GM19025 (cell line): ENCODE data around the gene HNRNPAB.
"Not testable (repeated sequence)": the region's sequence is repeated elsewhere in the genome, so short reads cannot be mapped to it uniquely, and the experiment has no call there.

Experiments
- ATAC-seq: cut with Tn5 transposase; IDR thresholded peaks from one replicate; pipeline ENCODE4 v1.9.1; 2021; ENCODE audit warnings: mild to moderate bottlenecking, low read depth, moderate library complexity; ENCODE audit not compliant: unreplicated experiment

HNRNPAB gene

DNA sequence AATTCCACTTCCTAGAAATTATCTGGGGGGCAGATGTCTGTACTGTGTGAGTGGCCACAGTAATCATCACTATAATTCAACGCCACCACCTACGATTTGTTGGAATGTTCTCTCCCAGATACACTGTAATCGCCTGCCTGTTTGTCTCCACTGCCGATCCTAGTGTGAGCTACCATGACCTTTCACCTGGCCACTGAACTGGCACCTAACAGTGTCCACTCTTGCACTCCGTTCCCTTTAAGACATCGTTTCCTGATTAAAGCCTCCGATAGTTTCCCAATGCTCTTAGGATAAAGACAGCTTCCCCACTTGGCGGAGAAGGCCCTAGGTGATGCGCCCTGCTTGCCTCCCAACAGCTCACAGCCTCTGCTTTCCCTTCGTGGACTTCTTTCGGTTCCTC lies 24.3 kb downstream of the HNRNPAB start:
- no peak for ATAC-seq

DNA sequence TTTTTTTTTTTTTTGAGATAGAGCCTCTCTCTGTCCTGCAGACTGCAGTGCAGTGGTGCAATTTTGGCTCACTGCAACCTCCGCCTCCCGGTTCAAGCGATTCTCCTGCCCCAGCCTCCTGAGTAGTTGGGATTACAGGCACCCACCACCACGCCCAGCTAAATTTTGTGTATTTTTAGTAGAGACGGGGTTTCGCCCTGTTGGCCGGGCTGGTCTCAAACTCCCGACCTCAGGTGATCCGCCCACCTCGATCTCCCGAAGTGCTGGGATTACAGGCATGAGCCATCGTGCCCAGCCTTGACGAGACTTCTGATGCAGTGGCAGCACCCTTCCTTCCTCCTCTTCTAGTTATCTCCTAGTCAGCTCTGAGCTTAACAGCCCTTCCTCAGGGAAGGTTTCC lies 24.8 kb downstream of the HNRNPAB start:
- ATAC-seq: not testable (repeated sequence)

DNA sequence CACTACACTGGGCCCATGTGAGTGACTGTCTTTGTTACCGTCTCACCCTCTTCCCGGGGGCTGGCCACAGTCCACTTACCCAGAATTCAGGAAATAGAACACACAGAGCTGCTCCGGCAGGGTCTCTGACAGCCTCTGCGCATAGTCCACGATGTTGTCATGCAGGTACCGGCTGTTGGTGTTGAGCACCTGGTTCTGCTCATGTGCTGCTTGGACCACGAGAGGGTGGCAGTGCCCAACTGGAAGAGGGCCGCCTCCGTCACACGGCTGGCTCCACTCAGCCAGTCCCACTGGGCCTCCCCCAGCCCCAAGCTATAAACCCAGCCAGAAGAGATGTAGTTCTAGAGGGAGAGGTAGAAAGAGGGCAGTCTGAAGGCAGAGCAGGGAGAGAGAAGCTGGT lies 25.5 kb downstream of the HNRNPAB start:
- no peak for ATAC-seq

DNA sequence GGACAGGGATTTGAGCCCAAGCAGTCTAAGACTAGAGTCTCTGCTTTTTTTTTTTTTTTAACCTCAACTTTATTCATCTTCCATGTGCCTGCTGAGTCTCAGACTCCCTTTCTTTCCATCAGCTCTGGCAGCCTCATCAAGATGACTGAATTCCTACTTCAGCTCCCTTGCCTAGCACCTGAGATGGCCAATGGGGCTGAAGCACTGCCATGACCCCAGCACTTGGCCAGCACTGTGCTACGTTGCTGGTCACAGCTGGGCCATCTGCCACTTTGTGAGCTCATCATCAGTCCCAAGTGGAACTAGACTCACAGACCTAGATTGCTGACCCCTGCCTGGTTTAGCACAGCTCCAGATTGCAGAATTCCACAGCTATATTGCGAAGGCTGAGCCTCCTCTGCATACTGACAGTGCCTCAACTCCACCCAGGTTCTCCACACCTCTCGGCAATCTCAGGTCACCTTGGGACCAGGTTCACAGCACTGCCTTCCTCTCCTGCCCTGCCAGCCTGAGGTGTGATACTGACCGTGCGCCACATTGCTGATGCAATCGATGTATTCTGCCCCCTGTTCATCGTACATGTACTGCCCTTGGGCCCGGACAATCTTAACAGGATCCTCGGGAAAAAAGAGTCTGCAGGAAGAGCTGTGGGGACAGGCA lies 26.7 kb downstream of the HNRNPAB start:
- ATAC-seq: no peak

DNA sequence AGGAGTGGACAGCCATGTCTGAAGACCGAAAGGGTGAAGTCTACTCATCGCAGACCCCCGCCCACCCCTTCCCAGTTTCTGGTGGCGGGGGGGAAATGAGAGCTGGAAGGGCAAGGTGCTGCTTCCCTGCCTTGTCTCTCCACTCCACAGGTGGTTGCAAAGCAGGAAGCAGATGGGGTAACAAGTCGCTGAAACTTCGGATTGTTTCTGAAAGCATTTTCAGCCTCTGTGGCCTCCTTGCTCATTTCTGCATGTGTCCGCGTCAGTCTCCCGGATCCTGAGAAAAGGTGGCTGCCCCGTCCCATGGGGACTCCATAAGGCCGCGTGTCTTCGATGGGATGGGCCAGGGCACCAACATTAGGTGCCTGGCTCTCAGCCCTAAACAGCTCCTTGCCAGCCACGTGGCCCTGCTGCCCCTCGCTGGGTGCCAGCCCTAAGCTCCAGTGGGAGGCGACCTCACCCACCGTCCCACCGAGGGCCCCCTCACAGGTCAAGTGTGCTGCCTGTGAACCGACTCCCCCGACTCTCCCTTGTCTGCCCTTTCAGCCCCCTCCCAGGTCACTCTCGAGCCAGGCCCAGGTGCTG lies 27.3 kb downstream of the HNRNPAB start:
- no peak for ATAC-seq

DNA sequence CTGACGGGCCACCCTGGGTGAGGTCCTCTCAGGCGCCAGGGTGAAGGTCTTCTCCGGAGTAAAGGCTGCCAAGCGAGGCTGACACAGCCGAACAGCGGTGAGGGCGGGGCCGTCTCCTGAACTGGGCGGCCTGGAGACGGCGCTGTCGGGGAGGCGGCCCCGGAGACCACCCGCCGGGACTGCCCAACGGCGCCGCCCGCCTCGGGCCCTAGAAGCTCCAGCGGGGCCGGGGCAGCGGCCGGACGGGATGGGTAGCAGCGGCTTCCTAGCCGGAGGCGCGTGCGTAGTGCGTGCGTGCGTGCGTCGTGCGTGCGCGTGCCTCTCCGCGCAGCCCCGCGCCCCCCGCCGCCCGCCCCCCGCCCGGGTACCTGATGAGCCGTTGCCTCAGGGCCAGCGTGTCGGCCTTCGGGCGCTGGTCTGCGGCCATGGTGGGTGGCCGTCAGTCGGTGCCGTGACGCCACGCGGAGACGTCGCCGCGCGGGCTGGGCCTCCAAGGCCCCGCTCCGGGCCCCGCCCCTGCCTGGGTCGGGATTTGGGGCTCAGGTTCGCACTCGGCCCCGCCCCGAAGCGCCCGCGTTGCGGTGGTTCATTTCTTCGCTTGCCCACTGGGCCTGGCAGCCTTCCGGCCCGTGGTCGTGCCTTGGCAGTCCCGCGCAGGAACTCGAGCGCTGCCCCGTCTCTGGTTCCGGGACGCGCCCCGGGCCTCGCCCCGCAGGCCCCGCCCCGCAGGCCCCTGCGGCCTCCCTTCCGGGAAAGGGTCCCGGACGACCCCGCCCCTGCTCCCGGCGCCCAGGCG lies 28.0 kb downstream of the HNRNPAB start, which contains the start of gene PHYKPL:
Gene PHYKPL, minus strand, starts transcription at position 679 of the 796 bp plus-strand sequence. Its CDS starts 252 bp downstream, at position 427.
- peak; percentile 67 for ATAC-seq

DNA sequence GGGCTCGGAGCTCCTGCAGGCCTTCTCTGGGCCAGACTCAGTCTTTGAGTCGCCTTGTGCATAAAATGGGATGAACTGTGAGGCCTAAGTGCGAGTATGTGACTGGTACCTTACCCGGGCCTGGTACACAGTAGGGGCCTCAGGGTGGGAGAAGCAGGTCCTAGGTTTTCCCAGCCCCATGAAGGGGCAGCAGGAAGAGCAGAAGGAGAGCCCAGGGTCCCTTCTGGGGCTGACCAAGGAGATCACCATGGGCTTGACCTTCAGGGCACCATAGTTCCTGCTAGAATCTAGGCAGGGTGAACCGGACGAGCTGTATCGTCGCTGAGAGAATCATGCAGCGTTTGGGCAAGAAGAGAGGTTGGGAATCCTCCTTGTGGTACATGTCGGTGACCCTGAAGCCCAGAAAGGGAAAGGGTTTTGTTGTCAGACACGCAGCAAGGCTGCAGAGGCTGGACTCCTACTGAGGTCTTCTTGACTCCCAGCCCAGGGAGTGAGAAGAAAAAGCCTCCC lies 28.6 kb downstream of the HNRNPAB start:
- ATAC-seq: peak; percentile 25

DNA sequence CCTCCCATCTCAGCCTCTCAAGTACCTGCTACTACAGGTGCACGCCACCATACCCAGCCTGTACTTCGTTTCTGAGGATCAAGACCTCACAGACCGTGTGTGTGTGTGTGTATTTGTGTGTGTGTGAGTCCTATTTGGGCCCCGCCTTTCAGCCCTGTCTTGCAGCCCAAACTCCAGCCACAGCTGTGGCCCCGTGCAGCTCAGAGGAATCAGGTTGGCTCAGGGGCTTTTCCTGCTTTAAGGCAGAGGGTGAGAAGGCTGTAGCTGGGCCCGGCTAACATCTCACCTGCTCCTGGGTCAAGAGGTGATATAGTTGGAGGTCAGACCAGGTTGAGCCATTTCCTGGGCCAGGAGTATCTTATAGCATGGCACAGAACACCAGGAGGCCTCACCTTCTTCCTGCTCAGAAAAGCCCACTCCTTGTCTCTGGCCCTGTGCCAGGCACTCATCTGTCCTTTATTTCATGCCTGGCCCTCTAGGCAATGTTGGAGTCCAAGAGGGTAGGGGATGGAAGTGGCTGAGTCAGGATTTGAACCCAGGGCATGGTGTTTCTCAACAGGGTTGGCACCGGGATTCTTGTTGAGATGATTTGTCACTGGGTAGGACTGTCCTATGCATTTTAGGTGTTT lies 29.9 kb downstream of the HNRNPAB start:
- no peak for ATAC-seq

DNA sequence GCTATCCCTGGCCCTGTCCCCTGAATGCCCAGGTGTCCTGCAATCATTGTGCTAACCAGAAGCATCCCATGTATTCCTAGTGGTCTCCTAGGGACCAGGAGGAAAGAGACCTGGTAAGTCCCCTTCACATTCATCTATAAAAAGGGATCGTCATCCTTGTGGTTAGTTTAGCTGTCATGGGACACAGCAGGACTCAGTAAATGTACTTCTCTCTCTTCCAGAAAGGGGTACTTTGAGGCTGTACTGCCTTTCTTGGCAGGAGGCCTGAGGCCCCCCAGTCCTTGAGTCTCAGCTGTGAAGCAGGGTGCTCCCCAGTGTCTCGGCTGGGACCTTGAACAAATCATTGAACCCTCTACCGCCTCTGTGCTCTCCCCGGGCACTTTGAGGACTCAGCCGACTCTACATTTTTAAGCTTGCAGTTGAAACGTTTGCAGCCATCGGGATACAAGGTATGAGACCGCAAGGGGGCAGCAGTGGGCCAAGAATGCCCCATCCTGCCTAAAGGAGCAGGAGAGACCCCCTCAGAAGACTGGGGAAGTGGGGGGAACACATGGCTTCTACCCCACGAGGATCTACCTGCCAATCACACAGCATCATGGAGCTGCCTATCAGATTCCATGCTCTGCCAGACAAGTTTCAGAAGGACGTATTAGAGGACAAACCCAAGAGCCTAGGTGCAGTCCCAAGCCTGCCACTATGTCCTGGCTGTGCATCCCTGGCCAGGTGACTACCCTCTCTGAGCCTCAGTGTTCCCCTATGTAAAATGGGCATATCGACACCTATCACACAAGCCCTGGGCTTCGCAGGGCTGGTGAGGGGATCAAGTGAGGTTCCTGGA lies 30.6 kb downstream of the HNRNPAB start:
- no peak for ATAC-seq

DNA sequence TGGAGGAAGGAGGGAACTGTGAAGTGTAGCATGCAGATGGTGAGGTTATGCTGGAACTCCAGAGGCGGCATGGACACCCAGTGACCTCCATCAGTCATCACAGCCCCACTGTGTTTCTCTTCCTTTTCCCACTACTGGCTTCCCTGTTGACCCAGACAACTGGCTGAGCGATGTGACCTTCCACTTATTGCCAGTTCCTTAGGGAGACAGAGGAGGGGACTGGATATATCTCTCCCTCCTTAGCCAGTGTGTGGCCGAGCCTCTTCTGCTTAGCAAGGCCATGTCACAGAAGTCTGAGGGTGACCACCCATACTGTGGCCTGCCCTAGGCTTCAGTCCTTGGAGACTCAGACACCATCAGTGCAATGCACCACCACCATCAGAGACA lies 31.2 kb downstream of the HNRNPAB start:
- no peak for ATAC-seq

DNA sequence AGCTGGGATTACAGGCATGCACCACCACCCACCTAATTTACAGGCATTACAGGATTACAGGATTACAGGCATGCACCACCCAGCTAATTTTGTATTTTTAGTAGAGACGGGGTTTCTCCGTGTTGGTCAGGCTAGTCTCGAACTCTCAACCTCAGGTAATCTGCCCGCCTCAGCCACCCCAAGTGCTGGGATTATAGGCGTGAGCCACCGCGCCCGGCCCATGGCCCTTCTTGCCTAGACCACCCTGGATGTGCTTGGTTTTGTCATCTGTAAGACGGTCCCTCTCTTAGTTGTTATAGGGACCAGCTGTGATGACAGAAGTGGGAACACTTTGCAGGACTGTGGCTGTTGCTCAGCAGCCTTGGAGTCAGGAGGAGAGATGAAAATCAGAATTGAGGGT lies 31.8 kb downstream of the HNRNPAB start:
- no peak for ATAC-seq

DNA sequence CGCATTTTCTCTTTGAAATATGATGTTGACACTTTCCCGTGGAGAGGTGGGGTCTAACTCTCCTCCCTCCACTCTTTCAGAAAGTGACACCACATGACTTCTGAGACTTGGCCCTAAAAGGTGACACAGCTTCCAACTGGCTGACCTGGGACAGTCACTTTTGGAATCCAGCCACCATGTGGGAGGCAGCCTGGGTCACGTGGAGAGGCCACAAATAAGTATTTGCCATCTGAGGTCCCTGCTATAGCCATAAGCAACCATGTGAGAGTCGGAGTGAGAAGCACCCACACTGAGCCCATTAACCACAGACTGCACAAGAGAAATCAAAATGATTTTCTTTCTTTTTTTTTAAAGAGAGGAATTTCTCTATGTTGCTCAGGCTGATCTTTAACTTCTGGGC lies 32.3 kb downstream of the HNRNPAB start:
- no peak for ATAC-seq

DNA sequence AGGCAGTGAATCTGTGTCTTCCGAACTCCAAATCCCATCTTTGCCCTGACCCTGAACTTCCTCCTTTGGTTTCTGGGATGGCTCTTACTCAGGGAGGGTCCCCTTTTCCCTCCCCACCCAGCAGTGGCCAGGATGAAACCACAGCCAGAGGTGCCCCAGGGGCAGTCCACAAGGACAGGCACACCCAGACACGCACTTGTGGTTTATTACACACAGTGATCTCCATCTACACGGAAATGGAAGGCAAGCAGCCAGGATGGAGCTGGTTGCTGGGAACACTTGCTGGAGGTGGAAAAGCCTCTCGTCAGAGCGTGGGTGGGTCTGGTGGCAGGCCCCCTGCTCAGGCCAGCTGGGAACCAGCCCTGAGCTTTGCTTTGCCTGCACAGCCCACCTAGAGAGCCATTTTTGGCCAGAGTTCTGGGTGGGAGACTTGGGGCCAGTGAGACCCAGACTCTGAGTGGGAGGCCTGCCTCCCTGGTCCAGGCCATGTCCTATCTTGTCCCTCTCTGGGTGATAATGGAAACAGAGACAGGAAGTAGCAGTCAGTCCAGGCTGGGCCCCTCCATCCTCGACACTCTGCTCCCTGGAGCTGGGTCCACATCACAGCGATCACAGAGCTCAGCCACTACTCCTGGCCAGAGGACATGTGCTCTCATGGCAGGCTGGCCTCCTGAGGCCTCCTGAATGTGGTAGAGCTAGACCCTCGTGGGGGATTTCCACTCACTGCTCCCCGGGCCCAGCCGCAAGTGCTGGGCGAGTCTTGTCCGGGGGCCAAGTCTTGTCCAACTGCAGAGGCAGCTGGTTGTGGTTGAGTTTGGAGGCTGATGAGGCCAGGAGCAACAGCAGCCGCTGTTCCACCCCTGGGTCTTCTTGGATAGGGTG lies 33.3 kb downstream of the HNRNPAB start:
- no peak for ATAC-seq

DNA sequence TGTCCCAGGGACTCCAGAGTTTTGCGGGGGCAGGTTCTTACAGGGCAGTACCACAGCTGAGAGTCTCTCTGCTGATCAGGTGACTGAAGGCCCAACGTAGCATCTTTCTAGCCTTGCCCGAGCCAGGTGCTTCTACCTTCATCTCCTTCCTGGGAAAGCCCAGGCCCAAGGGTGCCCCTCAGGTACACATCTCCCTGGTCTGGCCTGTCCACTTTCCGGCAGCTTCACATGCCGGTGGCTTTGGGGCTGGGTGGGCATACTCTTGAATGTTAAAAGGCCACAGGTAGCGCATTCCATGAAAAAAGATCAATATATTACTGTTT lies 33.9 kb downstream of the HNRNPAB start:
- ATAC-seq: no peak

DNA sequence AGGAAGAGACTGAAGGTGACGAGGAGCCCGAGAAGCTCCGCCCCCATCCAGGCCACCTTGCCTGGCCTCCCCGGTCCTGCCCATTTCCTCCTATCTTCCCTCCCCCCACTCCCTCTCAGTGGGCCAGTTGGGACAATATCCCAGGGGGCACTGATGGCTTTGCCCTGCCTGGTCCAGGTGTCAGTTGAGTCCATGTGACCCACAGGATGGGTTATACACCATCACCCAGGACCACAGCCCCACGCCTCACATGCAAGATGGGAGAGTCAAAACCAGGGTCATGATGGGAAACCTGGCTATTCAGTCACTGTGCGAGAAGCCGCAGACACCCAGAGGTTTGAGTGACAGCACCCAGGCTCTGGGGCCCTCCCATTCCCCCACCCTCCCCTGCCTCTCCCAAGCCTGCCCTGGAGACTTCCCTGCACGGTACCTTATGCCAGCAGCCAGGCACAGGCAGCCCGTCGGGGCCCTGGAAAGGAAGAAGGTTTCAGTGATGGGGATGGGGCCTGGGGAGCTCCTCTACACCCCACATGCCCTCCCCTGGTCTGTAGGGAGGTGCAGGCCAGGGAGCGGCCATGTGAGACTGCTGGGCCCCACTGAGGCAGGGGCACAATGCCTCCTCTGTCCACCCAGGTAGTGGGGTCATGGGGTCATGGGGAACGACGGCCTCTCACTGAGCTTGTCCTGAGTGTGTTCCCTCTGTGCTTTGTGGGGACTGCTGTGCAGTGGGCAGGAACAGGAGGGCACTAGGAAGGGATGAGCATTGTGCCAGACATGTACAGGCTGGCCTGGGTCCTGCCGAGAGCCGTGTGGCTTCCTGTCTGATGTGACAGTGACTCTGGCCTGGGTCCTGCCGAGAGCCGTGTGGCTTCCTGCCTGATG lies 34.6 kb downstream of the HNRNPAB start:
- ATAC-seq: no peak

DNA sequence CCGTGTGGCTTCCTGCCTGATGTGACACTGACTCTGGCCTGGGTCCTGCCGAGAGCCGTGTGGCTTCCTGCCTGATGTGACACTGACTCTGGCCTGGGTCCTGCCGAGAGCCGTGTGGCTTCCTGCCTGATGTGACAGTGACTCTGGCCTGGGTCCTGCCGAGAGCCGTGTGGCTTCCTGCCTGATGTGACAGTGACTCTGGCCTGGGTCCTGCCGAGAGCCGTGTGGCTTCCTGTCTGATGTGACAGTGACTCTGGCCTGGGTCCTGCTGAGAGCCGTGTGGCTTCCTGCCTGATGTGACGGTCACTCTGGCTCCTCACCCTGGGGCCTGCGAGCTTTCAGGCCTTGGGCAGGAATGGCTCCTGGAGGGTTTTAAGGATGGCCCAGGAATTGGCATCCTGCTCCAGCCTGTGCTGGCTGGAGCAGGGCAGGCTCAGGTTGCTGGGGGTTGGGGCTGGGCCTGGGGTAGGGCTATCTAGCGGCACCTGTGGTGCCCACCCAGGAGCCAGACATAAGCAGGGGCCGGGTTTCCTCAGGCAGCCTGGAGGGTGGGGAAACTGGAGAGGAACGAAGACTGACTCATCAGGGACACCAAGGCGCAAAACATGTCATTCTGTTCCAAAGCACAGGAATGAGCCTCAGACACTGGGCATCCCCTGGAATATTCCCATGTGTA lies 35.4 kb downstream of the HNRNPAB start:
- ATAC-seq: not testable (repeated sequence)

DNA sequence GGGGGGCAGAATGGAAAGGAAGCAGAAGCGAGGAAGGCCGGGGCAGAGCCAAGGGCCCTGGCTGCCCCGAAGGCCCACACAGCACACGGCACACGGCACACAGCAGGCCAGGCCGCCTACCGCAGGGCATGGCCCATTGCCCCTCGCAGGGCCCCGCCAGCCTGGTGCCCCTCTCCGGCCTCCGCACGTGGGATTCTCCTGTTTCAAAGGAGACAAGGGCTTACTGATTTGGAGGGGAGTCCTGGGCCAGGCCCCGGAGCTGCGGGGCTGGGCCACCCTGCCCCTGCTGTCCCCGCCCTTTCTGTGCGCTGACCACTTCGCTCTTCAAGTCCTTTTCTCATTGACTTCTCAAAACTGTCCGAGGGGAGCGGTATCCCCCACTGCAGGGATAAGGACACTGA lies 36.0 kb downstream of the HNRNPAB start:
- ATAC-seq: no peak

DNA sequence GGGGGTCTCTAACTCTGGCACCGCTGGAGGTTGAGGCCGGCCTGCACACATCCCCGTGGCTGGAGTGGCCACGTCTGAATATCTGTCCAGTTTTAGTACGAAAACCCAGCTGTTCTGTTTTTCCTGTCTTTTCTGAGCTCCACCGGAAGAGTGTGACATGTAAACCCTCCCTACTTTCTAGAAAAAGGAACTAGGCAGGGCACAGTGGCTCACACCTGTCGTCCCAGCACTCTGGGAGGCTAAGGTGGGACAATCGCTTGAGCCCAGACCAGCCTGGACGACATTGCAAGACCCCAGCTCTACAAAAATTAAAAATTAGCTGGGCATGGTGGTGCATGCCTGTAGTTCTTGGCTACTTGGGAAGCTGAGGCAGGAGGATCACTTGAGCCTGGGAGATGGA lies 36.4 kb downstream of the HNRNPAB start:
- no peak for ATAC-seq
